Measurements from ENCODE around the gene RANGRF.

The RANGRF gene

DNA sequence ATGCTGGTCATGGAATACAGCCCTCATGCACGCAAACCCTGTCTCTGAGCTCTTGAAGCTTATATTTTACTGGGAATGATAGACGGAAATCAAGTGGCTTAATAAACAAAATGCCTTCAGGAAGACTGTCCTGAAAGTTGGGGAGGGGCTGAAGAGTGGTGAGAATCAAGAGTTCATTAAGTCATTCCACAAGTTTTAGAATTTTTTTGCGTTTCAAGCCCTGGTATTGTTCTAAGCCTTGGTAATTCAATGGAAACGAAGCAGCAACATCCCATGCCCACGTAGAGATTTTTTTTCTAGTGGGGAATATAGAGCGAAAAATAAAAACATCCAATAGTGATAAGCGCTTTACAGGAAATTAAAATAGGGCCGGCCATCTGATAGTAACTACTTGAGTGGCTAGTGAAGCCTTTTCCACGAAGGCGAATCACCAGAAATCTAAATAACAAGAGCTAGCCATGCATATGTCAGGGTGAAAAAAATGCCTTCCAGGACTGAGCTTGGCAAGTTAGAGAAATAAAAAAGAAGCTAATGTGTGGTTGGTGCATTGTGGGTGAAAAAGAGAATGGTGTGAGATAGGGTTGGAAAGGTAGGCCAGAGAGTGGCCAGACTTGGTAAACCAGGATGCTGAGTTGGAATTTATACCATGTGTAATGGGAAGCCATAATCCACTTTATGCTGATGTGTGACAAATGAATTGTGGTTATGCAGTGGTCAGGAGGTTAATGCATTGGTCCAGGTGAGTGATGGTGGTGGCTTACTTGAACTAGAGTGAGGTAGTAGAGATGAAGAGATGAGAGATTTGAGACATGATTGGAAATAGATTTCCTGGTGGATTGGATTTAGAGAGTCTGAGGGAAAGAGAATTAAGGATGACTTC is 38.6 kb upstream of the RANGRF start:
- no peak for TF ChIP-seq REST (IDR thresholded peaks at IDR 0.05; ENCODE audit: insufficient read depth in 1 of 2, low read depth in 2 of 2, low read length in 2 of 2)
- TF ChIP-seq TAF1 (IDR thresholded peaks at IDR 0.05; ENCODE audit: borderline replicate concordance, insufficient read depth, low read length): no peak
- no peak for TF ChIP-seq POLR2AphosphoS5 (IDR thresholded peaks at IDR 0.05; ENCODE audit: low read depth, low read length)
- TF ChIP-seq FOXP2 (optimal IDR thresholded peaks at IDR 0.05; ENCODE audit: borderline replicate concordance, extremely low read depth, extremely low read length, insufficient read depth): no peak
- no peak for TF ChIP-seq SIN3A (IDR thresholded peaks at IDR 0.05; ENCODE audit: borderline replicate concordance, insufficient read depth, low read length)

- TF ChIP-seq REST (IDR thresholded peaks at IDR 0.05; ENCODE audit: insufficient read depth in 1 of 2, low read depth in 2 of 2, low read length in 2 of 2) (no peak), POLR2AphosphoS5 (IDR thresholded peaks at IDR 0.05; ENCODE audit: low read depth, low read length) (no peak), FOXP2 (optimal IDR thresholded peaks at IDR 0.05; ENCODE audit: borderline replicate concordance, extremely low read depth, extremely low read length, insufficient read depth) (no peak), TAF1 (IDR thresholded peaks at IDR 0.05; ENCODE audit: borderline replicate concordance, insufficient read depth, low read length) (no peak), SIN3A (IDR thresholded peaks at IDR 0.05; ENCODE audit: borderline replicate concordance, insufficient read depth, low read length) (no peak)
Measured at GRCh38 chr17:8253801-8254200, 34.7 kb upstream of the RANGRF start.

DNA sequence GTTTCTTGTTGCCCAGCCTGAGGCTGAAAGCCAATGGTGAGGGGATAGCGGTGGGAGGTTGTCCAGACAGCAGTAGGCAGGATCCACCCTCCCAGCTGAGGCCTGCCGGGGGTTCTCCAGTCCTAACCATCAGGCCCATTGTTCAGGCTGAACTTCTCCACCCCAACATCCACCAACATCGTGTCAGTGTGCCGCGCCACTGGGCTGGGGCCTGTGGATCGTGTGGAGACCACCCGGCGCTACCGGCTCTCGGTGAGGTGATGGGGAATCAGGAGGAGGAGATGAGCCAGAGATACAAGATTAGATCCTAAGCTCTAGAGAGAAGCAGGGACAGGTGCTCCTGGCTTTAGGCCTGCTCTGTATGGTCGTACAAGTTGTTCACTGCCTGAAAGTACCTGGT is 33.6 kb upstream of the RANGRF start:
- no peak for TF ChIP-seq POLR2AphosphoS5 (IDR thresholded peaks at IDR 0.05; ENCODE audit: low read depth, low read length)
- TF ChIP-seq TAF1 (IDR thresholded peaks at IDR 0.05; ENCODE audit: borderline replicate concordance, insufficient read depth, low read length): no peak
- no peak for TF ChIP-seq REST (IDR thresholded peaks at IDR 0.05; ENCODE audit: insufficient read depth in 1 of 2, low read depth in 2 of 2, low read length in 2 of 2)
- TF ChIP-seq SIN3A (IDR thresholded peaks at IDR 0.05; ENCODE audit: borderline replicate concordance, insufficient read depth, low read length): no peak
- TF ChIP-seq FOXP2 (optimal IDR thresholded peaks at IDR 0.05; ENCODE audit: borderline replicate concordance, extremely low read depth, extremely low read length, insufficient read depth): no peak

DNA sequence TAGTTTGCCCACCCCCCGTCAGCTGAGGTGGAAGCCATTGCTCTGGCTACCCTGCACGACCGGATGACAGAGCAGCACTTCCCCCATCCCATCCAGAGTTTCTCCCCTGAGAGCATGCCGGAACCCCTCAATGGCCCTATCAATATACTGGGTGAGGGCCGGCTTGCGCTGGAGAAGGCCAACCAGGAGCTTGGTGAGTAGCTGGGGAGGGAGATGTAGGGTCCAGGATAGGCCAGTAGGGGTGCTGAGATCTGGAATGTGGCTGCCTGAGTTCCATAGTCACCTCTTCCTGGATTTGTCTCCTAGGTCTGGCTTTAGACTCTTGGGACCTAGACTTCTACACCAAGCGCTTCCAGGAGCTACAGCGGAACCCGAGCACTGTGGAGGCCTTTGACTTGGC is 33.0 kb upstream of the RANGRF start:
- TF ChIP-seq SIN3A (IDR thresholded peaks at IDR 0.05; ENCODE audit: borderline replicate concordance, insufficient read depth, low read length) (no peak), REST (IDR thresholded peaks at IDR 0.05; ENCODE audit: insufficient read depth in 1 of 2, low read depth in 2 of 2, low read length in 2 of 2) (no peak), POLR2AphosphoS5 (IDR thresholded peaks at IDR 0.05; ENCODE audit: low read depth, low read length) (no peak), TAF1 (IDR thresholded peaks at IDR 0.05; ENCODE audit: borderline replicate concordance, insufficient read depth, low read length) (no peak), FOXP2 (optimal IDR thresholded peaks at IDR 0.05; ENCODE audit: borderline replicate concordance, extremely low read depth, extremely low read length, insufficient read depth) (no peak)
